ENCODE data around the gene IL33. TPM values are rescaled to one million over a fixed set of nuclear protein-coding genes. Genes with fewer than 3 reads are reported as not detected.
A peak's percentile ranks its signal among the peaks of the same experiment; 100 is the strongest.

Gene IL33
- total RNA-seq, 1 donor: under 0.01 TPM

DNA sequence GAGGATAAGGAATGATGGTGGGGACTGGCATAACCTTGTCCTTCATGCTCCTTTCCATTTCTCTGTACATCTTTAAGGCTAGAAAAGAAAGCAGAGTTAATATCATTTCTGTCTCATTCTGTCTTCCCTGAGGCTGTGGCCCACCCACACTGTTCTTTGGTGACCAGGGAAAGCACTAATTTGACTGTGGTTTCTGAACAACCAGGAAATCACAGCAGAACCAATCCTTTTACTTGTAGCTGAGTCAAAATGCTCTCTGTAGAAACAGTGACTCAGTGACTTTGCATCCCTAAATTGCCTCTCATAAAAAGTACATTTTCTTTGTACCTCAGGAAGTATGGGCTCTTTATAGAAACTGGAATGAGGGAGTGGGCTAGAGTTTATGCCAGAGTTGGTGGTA lies 28.1 kb downstream of the IL33 start:
- Histone ChIP-seq H3K79me2 (ENCODE audit: insufficient read depth, low read length) (no peaks in the 10 kb centered on the region), H2AFZ (ENCODE audit: low read length) (peak overlapping the region; percentile 63), H3K4me2 (ENCODE audit: insufficient read depth, low read length) (peak overlapping the region; percentile 11), H3K36me3 (ENCODE audit: insufficient read depth, low read length) (no peaks in the 10 kb centered on the region), H3K27me3 (ENCODE audit: insufficient read depth, low read length) (peaks cover 13% of the 10 kb centered on the region), H3K9me3 (ENCODE audit: low read depth, low read length) (no peaks in the 10 kb centered on the region), H3K27ac (ENCODE audit: low read depth, low read length) (no peak overlapping the region), H4K20me1 (ENCODE audit: insufficient read depth, low read length) (no peaks in the 10 kb centered on the region), H3K4me3 (ENCODE audit: insufficient read depth, low read length) (no peak overlapping the region), H3K4me1 (ENCODE audit: insufficient read depth, low read length) (peaks cover 4% of the 10 kb centered on the region)
- TF ChIP-seq CTCF (IDR thresholded peaks at IDR 0.05; ENCODE audit: extremely low read depth, low read depth, low read length): no peak
- peak; percentile 36 for DNase-seq (ENCODE audit: insufficient read length, low spot score, missing footprints)

GRCh38 chr9:6247266-6247665 lies 31.7 kb downstream of the IL33 start:
- no peak for TF ChIP-seq CTCF (IDR thresholded peaks at IDR 0.05; ENCODE audit: extremely low read depth, low read depth, low read length)
- Histone ChIP-seq H3K36me3 (ENCODE audit: insufficient read depth, low read length) (no peaks in the 10 kb centered on the region), H2AFZ (ENCODE audit: low read length) (no peak overlapping the region), H3K9me3 (ENCODE audit: low read depth, low read length) (no peaks in the 10 kb centered on the region), H3K27ac (ENCODE audit: low read depth, low read length) (no peak overlapping the region), H3K4me2 (ENCODE audit: insufficient read depth, low read length) (no peak overlapping the region), H3K4me1 (ENCODE audit: insufficient read depth, low read length) (peaks cover 4% of the 10 kb centered on the region), H3K79me2 (ENCODE audit: insufficient read depth, low read length) (no peaks in the 10 kb centered on the region), H4K20me1 (ENCODE audit: insufficient read depth, low read length) (no peaks in the 10 kb centered on the region), H3K27me3 (ENCODE audit: insufficient read depth, low read length) (peaks cover 11% of the 10 kb centered on the region), H3K4me3 (ENCODE audit: insufficient read depth, low read length) (no peak overlapping the region)
- DNase-seq (ENCODE audit: insufficient read length, low spot score, missing footprints): no peak

DNA sequence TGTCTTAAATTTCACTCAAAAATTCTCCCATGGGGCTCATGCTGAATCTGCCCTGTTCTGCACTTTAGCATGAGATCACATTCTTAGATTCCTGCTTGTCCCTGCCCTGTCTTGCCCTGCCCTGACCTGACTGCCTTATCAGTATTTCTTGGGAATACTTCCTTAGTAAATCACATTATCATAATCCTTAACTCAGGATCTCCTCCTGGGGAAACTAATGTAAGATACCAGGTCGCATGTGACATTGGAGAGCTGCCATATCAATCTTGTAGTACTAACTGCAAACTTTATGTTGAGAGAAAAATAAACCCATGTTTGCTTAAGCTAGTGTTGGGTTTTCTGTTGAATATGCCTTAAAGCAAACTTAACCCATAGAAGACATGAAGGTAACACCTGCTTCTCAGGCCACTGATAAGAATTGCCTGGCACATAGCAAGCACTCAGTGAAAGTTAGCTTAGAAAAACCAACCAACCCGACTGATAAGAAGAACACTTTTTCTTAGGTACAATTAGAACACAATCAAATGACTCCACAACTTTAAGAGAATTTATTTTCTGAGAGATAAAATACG lies 53.3 kb downstream of the IL33 start:
- no peaks in the 10 kb centered on the region for H4K20me1 ChIP-seq (ENCODE audit: insufficient read depth, low read length)
- H3K9me3 ChIP-seq (ENCODE audit: low read depth, low read length): no peaks in the 10 kb centered on the region

DNA sequence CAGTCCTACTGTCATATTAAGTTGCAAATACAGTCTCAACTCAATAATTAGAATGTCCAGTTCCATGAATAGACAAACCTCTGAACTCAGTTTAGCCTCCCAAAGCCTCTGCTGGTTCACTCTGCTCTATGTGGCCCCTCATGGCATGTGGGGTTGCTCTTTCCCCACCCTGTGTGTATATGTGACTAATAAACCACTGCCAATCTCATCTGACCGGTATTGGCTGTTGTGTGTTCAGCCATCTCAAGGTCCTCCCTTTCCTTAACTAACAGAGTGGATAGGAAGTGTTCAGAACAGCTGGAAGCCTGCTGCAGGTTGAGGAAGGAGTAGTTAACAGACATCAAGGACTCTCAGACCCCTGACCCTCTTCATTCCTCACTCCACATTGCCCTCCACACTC lies 55.3 kb downstream of the IL33 start:
- no peaks in the 10 kb centered on the region for H3K36me3 ChIP-seq (ENCODE audit: insufficient read depth, low read length)
- no peak for TF ChIP-seq CTCF (IDR thresholded peaks at IDR 0.05; ENCODE audit: extremely low read depth, low read depth, low read length)
- H3K4me3 ChIP-seq (ENCODE audit: insufficient read depth, low read length): no peak overlapping the region
- no peaks in the 10 kb centered on the region for H3K4me1 ChIP-seq (ENCODE audit: insufficient read depth, low read length)
- H3K27me3 ChIP-seq (ENCODE audit: insufficient read depth, low read length): peaks cover 3% of the 10 kb centered on the region
- no peak overlapping the region for H3K4me2 ChIP-seq (ENCODE audit: insufficient read depth, low read length)
- no peaks in the 10 kb centered on the region for H3K79me2 ChIP-seq (ENCODE audit: insufficient read depth, low read length)
- no peak for DNase-seq (ENCODE audit: insufficient read length, low spot score, missing footprints)
- no peak overlapping the region for H3K27ac ChIP-seq (ENCODE audit: low read depth, low read length)
- H3K9me3 ChIP-seq (ENCODE audit: low read depth, low read length): no peaks in the 10 kb centered on the region
- H2AFZ ChIP-seq (ENCODE audit: low read length): no peak overlapping the region
- H4K20me1 ChIP-seq (ENCODE audit: insufficient read depth, low read length): no peaks in the 10 kb centered on the region

More for the DNA sequence above, 53.3 kb downstream of the IL33 start:
- DNase-seq (ENCODE audit: insufficient read length, low spot score, missing footprints): no peak
- Histone ChIP-seq H2AFZ (ENCODE audit: low read length) (no peak overlapping the region), H3K27me3 (ENCODE audit: insufficient read depth, low read length) (peaks cover 3% of the 10 kb centered on the region), H3K27ac (ENCODE audit: low read depth, low read length) (no peak overlapping the region), H3K4me3 (ENCODE audit: insufficient read depth, low read length) (no peak overlapping the region), H3K79me2 (ENCODE audit: insufficient read depth, low read length) (no peaks in the 10 kb centered on the region), H3K4me2 (ENCODE audit: insufficient read depth, low read length) (no peak overlapping the region), H3K36me3 (ENCODE audit: insufficient read depth, low read length) (no peaks in the 10 kb centered on the region), H3K4me1 (ENCODE audit: insufficient read depth, low read length) (no peaks in the 10 kb centered on the region)
- no peak for TF ChIP-seq CTCF (IDR thresholded peaks at IDR 0.05; ENCODE audit: extremely low read depth, low read depth, low read length)
